HG02571 (cell line): Measurements from ENCODE around the gene SLC7A8.

Experiments
- ATAC-seq: cut with Tn5 transposase; IDR thresholded peaks from one replicate; pipeline ENCODE4 v1.9.1; 2021; ENCODE audit warnings: mild to moderate bottlenecking, moderate library complexity; ENCODE audit not compliant: unreplicated experiment

The SLC7A8 gene

GRCh38 chr14:23183158-23183470 lies 346 bp downstream of the SLC7A8 start:
- ATAC-seq = no peak

GRCh38 chr14:23182372-23183157 lies 895 bp downstream of the SLC7A8 start:
- no peak for ATAC-seq

- no peak for ATAC-seq
Measured at GRCh38 chr14:23181946-23182345, 1.5 kb downstream of the SLC7A8 start.

- ATAC-seq = no peak
Measured at GRCh38 chr14:23181453-23181852, 2.0 kb downstream of the SLC7A8 start.

GRCh38 chr14:23177181-23177580 lies 6.3 kb downstream of the SLC7A8 start:
- ATAC-seq = no peak

- ATAC-seq = no peak
Measured at GRCh38 chr14:23175823-23176222, 7.6 kb downstream of the SLC7A8 start.

- no peak for ATAC-seq
Measured at GRCh38 chr14:23174296-23175184, 8.9 kb downstream of the SLC7A8 start.

- ATAC-seq = no peak
Measured at GRCh38 chr14:23173796-23174195, 9.7 kb downstream of the SLC7A8 start.

- ATAC-seq = no peak
Measured at GRCh38 chr14:23173031-23173430, 10.4 kb downstream of the SLC7A8 start.

- ATAC-seq = no peak
Measured at GRCh38 chr14:23172574-23172973, 10.9 kb downstream of the SLC7A8 start.

- no peak for ATAC-seq
Measured at GRCh38 chr14:23172096-23172495, 11.4 kb downstream of the SLC7A8 start.

GRCh38 chr14:23171222-23171975 lies 12.1 kb downstream of the SLC7A8 start:
- no peak for ATAC-seq

GRCh38 chr14:23169622-23170021 lies 13.8 kb downstream of the SLC7A8 start:
- no peak for ATAC-seq

- ATAC-seq = no peak
Measured at GRCh38 chr14:23168246-23168645, 15.2 kb downstream of the SLC7A8 start.

- ATAC-seq = no peak
Measured at GRCh38 chr14:23167116-23167847, 16.2 kb downstream of the SLC7A8 start.

- ATAC-seq = no peak
Measured at GRCh38 chr14:23164949-23165348, 18.5 kb downstream of the SLC7A8 start.

GRCh38 chr14:23164250-23164649 lies 19.2 kb downstream of the SLC7A8 start:
- no peak for ATAC-seq

GRCh38 chr14:23163830-23164229 lies 19.6 kb downstream of the SLC7A8 start:
- no peak for ATAC-seq

- no peak for ATAC-seq
Measured at GRCh38 chr14:23162800-23163199, 20.7 kb downstream of the SLC7A8 start.

GRCh38 chr14:23162005-23162404 lies 21.5 kb downstream of the SLC7A8 start:
- ATAC-seq = no peak
